Right forelimb (tissue), 1 donor: ENCODE measurements around the gene CRYBA2.

Experiments used
- DNase-seq: peaks from one replicate; pipeline ENCODE4 v3.0.0-alpha.2; 2018

CRYBA2 gene

DNA sequence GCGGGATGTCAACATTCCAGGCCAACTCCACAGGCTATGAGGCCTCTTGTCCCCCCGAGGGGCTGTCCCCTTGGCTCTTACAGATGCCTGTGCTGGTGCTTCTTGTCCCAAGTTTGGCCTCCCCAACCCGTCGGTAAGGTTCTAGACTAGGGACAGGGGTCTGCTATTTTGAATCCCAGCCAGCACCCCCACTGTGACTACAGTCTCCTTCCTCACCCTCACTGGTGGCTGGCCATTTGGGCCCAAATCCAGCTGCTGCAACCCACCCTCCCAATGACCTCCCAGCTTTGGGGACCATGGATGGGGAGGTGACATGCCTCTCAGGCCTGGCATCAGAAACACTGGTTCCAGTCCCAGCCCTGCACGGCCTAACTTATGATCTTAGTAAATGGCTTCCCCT lies 29.4 kb upstream of the CRYBA2 start:
- no peak for DNase-seq

DNA sequence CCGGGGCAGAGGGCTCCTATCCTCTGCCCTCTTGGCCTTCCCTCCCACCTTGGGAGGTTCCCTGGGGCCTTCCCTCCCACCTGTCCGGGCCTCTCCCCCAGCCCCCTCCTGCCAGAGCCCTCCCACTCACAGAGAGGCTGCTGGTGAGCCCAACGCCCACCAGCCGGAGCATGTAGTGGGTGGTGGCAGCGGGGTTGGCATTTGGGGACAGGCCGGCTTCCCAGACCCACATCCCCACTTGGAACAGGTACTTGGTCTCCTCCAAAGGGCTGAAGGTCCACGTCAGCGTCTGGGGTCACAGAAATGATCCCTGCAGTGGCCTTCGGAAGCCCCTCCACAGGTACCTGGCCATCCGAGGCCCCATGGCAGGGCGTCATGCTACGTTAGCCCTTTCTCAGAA lies 28.8 kb upstream of the CRYBA2 start:
- no peak for DNase-seq

DNA sequence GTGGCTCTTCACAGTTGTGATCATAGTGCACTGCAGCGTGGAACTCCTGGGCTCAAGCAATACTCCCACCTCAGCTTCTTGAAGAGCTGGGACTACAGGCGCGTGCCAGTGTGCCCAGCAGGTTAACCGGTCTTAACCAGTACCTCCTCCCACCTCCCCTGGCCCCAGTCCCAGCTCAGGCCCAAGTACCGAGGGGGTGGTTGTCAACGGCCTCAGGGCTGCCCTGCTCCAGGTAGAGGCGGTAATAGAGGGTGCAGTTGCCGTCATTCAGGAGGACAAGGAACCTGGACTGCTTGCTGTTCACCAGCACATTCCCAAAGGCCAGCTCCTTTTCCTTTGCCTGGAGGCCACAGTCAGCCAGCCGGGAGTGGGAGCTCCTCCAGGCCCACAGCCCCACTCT lies 28.4 kb upstream of the CRYBA2 start:
- no peak for DNase-seq

DNA sequence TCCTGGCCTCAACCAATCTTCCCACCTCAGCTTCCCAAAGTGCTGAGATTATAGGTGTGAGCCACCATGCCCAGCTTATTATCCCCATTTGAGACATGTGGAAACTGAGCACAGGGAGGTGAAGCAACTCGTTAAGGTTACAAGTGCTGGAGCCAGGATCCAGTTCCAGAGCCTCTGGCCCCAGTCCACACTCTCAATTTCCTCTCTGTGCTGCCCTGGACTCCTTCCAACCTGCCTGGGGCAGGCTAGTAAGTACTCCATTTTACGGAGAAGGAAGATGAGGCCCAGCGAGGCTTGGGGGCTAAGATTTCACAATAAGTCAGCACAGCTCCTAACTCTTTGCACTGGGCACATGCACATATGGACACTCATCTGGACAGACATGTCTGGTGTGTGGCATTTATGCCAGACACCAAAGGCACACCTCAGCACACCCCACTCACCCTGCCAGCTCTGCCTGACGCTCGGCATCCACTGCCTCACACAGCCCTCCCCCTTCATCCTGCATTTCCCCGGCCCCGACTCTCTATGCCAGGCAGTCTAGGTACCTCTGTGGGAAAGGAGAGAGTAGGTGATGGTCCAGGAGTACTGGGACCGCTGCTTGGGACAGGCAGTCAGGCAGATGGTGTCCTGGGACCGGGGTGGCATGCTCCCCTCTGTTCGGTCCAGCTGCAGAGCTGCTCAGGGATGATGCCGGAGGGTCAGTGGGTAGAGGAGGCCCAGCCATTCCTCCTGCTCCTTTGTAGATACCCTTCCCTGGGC lies 27.6 kb upstream of the CRYBA2 start:
- no peak for DNase-seq

DNA sequence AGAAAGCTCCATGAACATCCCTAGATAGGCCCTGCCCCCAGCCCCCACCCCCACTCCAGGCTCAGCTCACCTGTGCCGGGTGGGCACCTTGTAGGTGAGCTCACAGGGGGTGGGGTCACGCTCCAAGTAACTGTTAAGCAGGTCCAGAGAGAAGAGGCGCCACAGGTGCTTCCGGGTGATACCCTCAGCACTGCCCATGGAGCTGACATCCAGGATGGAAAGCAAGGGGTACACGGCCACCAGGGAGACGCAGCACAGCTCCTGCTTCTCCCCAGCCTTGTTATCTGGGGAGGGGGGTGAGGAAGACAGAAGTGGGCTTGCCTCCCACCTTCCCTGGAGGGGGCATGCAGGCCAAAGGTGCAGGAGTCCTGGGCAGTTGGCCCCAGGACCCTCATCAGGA lies 26.2 kb upstream of the CRYBA2 start:
- DNase-seq: no peak

DNA sequence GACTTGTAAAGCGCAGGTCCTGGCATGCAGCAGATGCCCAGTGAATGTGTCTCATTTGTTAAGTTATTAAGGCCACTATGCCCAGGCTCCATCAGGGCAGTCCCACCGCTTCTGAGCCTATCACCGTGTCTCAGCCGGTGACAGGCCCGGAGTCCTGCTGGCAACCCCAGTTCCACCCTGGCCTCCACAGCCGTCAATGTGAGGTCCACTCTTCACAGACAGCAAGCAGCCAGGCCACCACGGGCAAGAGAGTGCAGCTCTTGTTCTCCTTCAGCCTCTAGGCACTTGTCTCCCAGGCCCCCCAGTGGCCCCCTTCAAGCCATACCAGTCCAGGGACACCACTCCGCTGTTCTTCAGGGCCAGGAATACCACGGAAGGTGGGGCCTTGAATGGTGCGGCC lies 25.5 kb upstream of the CRYBA2 start:
- no peak for DNase-seq

DNA sequence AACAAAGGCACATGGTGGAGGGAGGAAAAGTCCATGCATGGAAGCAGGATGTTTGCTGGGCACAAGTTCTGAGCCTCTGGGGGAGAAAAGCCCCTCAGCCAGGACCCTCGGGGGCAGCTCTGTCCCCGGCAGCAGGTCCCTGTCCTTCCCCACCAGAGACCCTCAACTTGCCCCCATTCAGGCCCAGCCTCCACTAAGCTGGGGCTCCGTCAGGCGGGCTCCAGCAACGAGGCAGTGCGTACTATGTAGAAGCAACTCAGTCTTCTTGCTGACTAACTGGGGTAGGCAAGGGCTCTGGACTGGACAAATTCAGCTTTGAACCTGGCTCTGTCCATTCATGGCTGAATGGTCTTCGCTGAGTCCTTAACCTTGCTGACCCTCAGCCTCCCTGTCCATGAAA lies 25.1 kb upstream of the CRYBA2 start:
- DNase-seq: no peak

DNA sequence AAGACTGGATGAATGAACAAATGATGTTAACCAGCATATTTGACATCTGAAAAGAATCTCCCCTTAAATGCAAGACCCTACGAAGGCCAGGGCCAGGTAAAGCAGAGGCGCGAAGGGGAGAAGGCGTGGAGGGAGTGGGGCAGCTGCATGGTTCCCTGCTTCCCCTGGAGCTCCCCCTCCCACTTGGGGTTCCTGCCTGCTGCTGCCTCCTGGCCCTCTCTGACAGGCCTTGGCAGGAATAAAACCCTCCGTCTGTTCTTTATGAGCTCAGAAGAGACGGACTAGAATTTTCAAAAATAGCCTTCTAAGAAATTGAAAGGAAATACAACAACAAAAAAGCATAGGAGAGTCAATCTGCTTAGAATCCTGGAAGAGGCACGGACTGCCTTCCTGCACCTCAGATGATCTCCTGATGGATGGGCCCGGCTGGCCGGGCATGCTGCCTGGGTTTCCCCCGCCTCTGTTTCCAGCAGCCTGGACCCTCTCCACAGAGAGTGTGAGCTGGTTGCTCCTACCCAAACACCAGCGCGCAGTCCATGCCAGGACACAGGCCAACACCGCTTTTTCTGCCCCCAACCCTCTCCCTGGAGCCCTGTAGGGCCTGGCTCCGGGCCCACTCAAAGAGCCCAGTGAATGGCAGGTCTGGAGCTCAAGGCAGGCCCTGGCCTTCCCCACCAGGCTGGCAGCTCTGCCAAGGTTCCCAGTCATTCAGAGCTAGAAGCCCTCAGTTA lies 24.1 kb upstream of the CRYBA2 start:
- DNase-seq: peak; percentile 72

DNA sequence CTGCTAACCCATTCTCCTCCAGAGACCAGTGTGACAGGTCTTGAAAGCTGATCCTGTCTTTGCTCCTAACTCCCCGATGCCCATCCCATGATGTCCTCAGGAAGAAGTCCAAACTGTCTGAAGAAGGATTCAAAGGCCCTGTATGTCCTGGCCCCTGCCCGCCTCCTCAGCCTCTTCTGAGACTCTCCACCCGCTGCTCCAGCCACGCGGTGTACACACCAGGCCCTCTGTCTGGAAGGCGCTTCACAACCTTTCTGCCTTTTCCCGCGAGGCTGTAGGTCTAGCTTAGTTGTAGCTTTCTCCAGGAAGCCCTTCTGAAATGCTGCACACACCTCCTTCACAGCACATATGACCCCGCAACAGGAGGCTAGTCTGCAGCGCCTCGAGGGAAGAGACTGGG lies 23.5 kb upstream of the CRYBA2 start:
- no peak for DNase-seq

DNA sequence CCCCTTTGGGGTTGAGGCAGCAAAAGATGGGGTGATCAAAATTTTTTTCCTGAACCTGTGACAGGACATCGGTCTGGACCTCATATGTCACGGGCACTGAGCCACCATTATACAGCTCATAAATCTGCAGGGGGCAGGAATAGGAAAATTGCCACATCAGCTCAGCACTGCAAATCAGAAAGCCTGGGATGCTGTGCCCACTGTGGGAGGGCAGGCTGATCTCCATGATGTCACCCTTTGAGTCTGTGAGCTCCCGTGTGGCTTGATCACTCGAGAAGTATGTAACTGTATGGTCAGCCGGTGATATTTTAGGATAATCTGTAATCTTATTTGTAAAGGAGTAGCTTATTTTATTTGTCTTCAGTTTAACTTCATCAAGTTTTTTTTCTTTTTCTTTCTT lies 17.7 kb upstream of the CRYBA2 start:
- no peak for DNase-seq

DNA sequence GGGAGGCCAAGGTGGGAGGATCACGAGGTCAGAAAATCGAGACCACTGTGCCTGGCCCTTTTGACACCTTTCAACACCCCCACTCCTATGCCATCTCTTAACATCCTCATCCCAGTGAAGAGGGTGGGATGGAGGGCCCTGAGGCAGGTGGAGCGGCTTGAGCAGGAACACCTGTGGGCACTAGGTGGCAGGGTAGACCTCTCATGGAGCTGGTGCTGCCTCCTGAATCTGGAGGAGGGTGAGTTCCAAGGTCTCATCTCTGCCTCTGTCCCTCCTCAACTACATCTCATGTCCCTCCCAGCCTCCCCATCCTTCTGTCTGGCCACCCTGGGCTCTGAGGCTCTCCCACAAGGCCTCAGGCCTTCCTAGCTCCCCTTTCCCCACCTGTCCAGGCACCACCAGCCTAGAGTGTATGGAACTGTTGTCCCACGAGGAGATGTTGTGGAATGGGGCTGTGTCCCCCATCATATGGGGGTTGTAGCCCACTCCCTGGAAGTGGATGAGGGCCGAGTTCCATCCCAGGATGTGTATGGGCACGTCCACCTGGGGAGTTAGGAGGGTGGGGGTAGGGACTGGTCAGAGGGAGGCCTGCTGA lies 17.0 kb upstream of the CRYBA2 start:
- DNase-seq: no peak

DNA sequence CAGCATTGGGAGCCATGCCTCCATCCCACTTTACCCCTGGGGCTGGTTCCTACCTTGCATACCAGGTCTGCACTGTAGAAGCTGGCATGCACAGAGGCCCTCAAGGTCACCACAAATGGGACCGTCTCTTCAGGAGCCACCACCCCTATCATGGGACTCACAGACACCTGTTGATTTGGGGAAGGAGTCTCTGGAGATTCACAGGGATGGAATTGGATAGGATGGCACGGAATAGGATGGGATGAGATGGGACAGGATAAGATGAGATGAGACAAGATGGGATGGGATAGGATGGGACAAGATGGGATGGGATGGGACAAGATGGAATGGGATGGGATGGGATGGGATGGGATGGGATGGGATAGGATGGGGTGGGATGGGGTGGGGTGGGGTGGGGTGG lies 16.1 kb upstream of the CRYBA2 start:
- no peak for DNase-seq

DNA sequence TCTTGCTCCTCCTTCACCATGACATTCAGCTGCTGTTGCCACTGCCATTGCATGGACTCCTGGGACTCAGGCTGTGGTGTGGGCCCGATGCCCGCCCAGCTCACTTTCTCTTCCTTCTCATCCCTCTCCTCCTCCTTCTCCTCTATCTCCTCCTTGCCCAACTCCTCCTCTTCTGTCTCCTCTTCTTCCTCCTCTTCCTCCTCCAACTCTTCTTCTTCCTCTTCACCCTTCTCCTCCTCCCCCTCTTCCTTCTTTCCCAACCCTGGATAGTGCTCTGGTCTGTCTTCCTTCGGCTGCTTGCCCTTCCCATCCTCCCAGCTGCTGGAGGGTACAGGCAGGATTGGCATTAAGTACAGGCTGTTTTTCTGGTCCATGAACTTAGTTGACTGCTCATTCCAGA lies 10.8 kb upstream of the CRYBA2 start:
- no peak for DNase-seq

DNA sequence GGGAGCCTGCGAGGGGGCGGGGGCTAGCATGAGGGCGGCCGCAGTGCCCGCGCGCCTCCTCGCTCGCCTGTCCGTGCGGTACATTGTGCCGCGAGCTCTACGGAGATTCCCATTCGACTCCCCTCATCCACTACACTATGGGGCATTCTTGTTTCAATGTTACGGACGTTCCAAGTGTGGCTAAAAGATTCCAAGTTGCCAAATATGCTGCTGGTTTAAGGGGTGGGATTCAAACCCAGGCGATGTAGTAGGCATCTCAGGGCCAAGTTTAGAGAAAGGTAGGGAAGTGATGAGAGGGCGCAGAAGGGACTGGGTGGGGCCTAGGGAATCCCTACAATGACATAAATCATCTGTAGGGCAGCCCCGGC lies 10.0 kb upstream of the CRYBA2 start:
- no peak for DNase-seq

DNA sequence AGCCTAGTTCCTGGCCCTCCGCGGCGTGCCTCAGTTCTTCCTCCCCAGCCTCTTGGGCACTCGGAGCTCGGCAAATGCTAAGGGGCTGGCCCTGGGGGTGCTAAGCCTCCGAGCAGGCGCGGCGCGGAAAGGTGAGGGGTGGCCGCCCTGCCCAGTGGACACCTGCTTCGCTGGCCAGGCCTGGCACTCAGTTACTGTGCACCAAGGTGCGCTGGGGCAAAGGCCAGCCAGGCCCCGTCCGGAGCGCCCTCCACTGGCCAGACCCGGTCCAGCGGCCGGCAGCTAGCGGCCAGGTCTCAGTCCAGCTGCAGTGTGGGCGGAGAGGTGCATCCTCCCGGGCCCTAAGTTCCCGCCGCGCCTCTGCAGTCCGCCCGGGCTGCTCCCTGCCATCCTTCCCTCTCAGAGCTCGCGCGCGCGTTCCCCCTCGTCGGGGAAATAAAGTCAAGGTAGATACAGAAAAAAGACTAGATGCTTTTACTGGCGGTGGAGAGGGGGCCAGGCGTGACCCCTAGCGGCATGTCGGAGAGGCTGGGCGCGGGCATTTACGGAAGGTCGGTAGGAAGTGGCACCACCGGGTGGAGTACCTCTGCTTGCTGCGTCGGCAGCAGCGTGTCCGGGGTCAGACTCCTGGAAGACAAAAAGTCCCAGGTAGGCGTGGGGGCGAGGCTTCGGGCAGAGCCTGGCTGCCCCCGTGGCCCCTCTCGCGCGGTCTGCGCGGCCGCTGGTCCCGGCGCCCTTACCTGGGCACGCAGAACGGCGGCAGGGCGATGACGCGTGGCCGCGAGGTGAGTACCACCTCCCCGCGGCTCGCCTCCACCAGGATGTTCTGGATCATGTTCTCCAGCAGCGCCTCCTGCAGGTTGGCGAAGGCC lies 9.4 kb upstream of the CRYBA2 start:
- DNase-seq: no peak

DNA sequence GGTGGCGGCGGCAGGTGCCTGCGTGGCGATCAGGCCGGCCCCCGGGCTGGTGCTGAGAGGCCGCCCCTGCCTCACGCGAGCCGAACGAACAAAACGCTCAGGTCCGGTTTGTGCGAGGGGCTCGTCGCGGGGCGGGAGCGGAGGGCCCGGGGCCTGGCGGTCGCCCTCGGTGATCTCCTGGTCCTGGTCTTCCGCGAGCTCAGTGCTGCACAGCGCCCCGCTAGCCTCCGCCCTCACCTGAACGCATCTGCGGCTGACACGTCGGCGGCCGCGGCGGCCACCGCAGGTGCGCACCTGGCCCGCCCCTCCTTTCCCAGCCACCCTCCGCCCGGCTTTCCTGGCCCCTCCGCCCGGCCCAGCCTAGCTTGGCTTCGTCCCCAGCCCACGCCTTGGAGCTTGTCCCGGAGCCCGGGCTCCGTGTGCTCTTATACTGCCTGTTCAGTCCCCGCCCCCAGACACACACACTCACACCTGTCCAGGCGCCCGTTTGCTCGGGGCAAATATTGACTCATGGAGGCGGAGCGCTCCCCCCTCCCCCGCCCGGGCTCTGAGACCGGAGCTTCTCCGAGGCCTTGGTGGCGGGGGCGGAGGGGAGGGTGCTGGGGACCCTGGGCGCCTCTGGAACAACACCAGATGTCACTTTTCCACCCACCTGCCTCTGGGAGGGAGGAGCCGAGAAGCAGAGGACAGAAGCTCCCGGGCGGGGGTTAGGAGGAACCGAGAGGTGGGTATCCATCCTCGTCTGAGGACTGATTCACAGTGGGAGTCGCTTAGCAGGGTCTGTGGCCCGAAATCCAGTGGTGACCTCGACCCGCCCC lies 8.6 kb upstream of the CRYBA2 start:
- no peak for DNase-seq

DNA sequence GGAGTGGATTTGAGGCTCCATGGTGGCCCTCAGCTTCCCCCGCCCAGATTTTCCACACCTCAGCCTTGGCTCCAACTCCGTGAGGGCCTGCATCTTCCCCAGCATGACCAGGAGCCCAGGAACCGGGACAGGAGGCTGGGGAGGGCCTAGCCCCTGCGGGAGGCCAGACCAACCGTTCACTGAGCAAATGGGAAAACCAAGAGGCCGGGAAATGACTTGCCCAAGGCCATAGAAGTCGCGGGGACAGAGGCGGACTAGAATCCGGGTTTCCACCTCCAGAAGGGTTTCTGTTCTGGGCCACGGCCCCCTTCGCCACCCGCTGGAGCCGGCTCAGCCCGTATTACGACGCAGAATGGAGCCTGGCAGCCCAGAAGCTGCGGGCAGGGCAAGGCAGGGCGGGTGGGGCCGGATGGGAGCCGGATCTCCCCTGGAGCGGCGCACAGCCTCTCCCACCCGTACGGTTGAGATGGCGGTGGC lies 7.9 kb upstream of the CRYBA2 start:
- no peak for DNase-seq

DNA sequence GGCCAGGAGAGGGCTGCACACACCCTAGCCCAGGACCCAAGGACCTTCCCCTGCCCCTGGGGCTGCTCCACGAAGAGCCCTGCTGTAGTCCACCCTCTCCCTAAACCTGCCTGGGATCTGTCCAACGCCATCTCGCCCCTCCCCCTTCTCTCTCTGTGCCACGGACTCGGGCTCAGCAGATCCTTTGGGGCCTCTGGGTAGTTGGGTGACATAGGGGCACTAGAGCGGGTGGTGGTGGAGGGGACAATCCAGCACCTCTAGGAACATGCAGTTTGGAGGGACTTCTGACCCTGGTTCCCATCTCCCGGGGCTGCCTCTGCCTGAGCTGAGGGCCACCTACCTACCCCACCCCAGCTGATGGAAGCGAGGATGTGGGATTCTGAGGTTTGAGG lies 7.3 kb upstream of the CRYBA2 start:
- no peak for DNase-seq

DNA sequence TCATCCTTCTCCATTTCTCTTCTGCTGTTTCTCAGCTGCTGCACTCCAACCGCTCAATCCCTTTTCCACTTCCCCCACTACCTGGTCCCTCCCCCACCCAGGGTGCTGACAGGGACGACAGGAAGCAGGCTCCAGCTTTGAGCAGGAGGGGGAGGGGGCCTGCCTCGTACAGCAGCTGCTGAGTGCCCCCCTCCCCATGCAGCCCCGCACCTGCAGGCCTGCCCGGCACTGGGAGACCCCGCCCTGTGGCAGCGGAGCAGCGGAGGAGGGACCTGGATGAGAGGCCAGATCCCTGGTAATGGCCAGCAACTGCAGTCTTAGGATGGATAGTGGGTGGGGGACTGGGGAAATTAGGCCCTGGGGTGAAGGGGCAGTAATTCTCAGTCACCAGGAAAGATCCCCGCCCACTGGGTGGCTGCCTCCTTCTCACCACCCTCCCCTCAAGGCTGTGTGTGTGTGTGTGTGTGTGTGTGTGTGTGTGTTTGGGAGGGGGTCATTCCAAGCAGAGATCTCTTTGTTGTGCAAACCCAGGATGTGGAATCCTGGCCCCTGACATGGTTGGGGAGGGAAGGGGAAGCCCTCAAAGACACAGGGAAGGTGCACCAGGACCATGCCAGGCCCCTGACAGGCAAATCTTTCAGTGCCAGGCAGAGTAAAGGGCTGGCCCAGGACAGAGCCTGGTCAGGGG lies 6.8 kb upstream of the CRYBA2 start:
- DNase-seq: no peak

DNA sequence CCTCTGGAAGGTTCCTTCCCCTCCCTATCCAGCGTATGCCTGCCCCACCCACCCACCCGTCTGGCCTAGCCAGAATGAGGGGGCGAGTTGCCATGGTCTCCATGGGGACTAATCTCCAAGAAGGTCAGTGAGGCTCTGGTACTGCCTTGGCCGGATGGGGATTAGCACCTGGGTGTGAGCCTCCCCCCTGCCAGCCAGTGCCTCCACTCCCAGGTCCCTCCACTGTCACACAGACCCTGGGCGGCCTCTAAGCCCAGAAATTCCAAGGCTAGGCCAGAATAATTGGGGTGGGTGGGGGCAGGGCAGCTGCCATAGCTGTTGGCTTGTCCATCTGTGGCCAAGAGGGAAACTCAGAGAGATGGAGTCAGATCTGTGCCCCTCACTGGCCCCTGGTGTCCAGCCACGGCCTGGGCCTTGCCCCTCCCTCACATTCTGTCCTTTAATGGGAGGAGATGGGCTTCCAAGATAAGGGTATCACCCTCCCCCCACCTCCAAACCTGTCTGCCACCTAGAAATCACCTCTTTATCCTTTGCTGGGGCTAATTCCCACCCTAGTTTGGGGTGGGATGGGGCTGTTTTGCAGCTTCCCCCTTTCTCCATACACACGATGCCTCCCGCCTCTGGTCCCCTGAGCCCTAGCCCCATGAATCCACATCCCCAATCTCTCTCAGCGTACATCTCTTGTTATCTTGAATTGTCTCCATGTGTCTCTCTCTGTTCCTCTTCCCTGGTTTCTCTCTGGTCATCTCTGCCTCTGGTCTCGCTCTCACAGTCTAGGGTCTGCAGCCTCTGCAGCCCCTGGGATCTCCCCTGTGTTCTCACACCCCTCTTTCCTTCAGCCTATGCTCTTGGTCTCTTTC lies 6.0 kb upstream of the CRYBA2 start:
- no peak for DNase-seq
